GM23338 (cell line): Measurements from ENCODE around the gene SCFD2. TPM values are rescaled to one million over a fixed set of nuclear protein-coding genes. Genes with fewer than 3 reads are reported as not detected.

Experiments
- ATAC-seq: fragments of 200-7000 bp; cut with Tn5 transposase; 3 replicates; pipeline ENCODE4 v1.9.1; 2020
- DNase-seq: peaks from one replicate; pipeline ENCODE4 v3.0.0-alpha.2; 2015; ENCODE audit warnings: low spot score
- H2AFZ ChIP-seq: fragments of 200-600 bp; sonication (generic); 2 replicates; pipeline ENCODE4 v1.8.0; 2016; ENCODE audit warnings: antibody characterized with exemption, mild to moderate bottlenecking, moderate library complexity
- H3F3A ChIP-seq: fragments of 200-600 bp; sonication (generic); replicated peaks from 2 replicates; pipeline ENCODE4 v1.8.0; 2017; ENCODE audit warnings: antibody characterized with exemption, mixed run types, low read depth
- H3K27ac ChIP-seq: fragments of 200-600 bp; sonication (generic); 2 replicates; pipeline ENCODE4 v1.6.1; 2016; ENCODE audit warnings: low read depth
- H3K27me3 ChIP-seq: fragments of 200-600 bp; sonication (generic); 2 replicates; pipeline ENCODE4 v1.8.0; 2016; ENCODE audit warnings: mild to moderate bottlenecking, mixed run types, moderate library complexity; ENCODE audit not compliant: insufficient read depth
- H3K36me3 ChIP-seq: fragments of 200-600 bp; sonication (generic); 2 replicates; pipeline ENCODE4 v1.8.0; 2016; ENCODE audit warnings: mild to moderate bottlenecking; ENCODE audit not compliant: insufficient read depth
- H3K4me1 ChIP-seq: fragments of 200-600 bp; sonication (generic); 2 replicates; pipeline ENCODE4 v1.8.0; 2016; ENCODE audit warnings: mild to moderate bottlenecking, moderate library complexity; ENCODE audit not compliant: insufficient read depth
- H3K4me2 ChIP-seq: fragments of 200-600 bp; sonication (generic); 2 replicates; pipeline ENCODE4 v1.7.1; 2017; ENCODE audit warnings: mixed run types
- H3K4me3 ChIP-seq: fragments of 200-600 bp; sonication (generic); 2 replicates; pipeline ENCODE4 v1.6.1; 2016; ENCODE audit warnings: mixed run types
- H3K79me2 ChIP-seq: fragments of 200-600 bp; sonication (generic); replicated peaks from 2 replicates; pipeline ENCODE4 v1.8.0; 2017; ENCODE audit warnings: mild to moderate bottlenecking; ENCODE audit not compliant: insufficient read depth
- H3K9me2 ChIP-seq: fragments of 200-600 bp; sonication (generic); 2 replicates; pipeline ENCODE4 v1.8.0; 2017; ENCODE audit not compliant: insufficient read depth
- H4K20me1 ChIP-seq: fragments of 200-600 bp; sonication (generic); replicated peaks from 2 replicates; pipeline ENCODE4 v1.8.0; 2017; ENCODE audit warnings: mild to moderate bottlenecking; ENCODE audit not compliant: insufficient read depth
- H3K27ac Mint-ChIP-seq: 2 replicates; pipeline ENCODE4 v1.8.0; 2020; ENCODE audit warnings: inconsistent platforms, mild to moderate bottlenecking, moderate library complexity, mixed read lengths
- H3K27me3 Mint-ChIP-seq: 3 replicates; pipeline ENCODE4 v1.8.0; 2022; ENCODE audit warnings: low read depth, mild to moderate bottlenecking, moderate library complexity, mixed read lengths, inconsistent platforms; ENCODE audit not compliant: insufficient read depth, poor library complexity
- H3K36me3 Mint-ChIP-seq: 3 replicates; pipeline ENCODE4 v1.8.0; 2021; ENCODE audit warnings: low read depth, mild to moderate bottlenecking, inconsistent platforms, moderate library complexity, mixed read lengths
- H3K4me1 Mint-ChIP-seq: 3 replicates; pipeline ENCODE4 v1.8.0; 2020; ENCODE audit warnings: mild to moderate bottlenecking, inconsistent platforms, mixed read lengths
- H3K4me3 Mint-ChIP-seq: 3 replicates; pipeline ENCODE4 v1.8.0; 2021; ENCODE audit warnings: moderate library complexity, mild to moderate bottlenecking, inconsistent platforms, mixed read lengths
- H3K9me3 Mint-ChIP-seq: 3 replicates; pipeline ENCODE4 v1.8.0; 2020; ENCODE audit warnings: moderate library complexity, mild to moderate bottlenecking, inconsistent platforms, mixed read lengths
- EZH2phosphoT487 ChIP-seq: fragments of 200-600 bp; sonication (generic); IDR thresholded peaks from one replicate; pipeline ENCODE4 v1.8.1; 2018; ENCODE audit warnings: antibody characterized with exemption; ENCODE audit not compliant: unreplicated experiment
- JUNB ChIP-seq: IDR thresholded peaks from one replicate; pipeline ENCODE4 v1.6.1; 2016; ENCODE audit warnings: antibody characterized with exemption; ENCODE audit not compliant: unreplicated experiment
- ZNF331 ChIP-seq: fragments of 250-450 bp; sonication (Bioruptor Pico); IDR thresholded peaks from 2 replicates; pipeline ENCODE4 v1.5.0; 2020; ENCODE audit warnings: low read depth, mild to moderate bottlenecking, moderate library complexity
- polyA plus RNA-seq: library from polyadenylated mRNA; unstranded; fragments of >200 nt; fragmentation: Nextera tagmentation; extraction: Ambion mirVana; gene quantifications from 2 replicates; pipeline ENCODE4 v1.2.1, GENCODE V29; 2016
- total RNA-seq: library from RNA; depleted of rRNA; stranded (reverse); fragments of >200 nt; shearing (Covaris generic); gene quantifications from 2 replicates; pipeline ENCODE4 v1.2.3, GENCODE V29; 2014
- TF ChIP-seq, protein P1 (sequence below): fragments of 250-450 bp; sonication (Bioruptor Pico); IDR thresholded peaks from 2 replicates; pipeline ENCODE4 v1.5.0; 2020; ENCODE audit warnings: mild to moderate bottlenecking, moderate library complexity
- TF ChIP-seq, protein P2 (sequence below): IDR thresholded peaks from 2 replicates; pipeline ENCODE4 v1.6.1; 2016; ENCODE audit warnings: antibody characterized with exemption

Gene SCFD2
- total and polyA plus RNA-seq, 2 experiments from 2014 or later, result 5.7 to 17.5 TPM

DNA sequence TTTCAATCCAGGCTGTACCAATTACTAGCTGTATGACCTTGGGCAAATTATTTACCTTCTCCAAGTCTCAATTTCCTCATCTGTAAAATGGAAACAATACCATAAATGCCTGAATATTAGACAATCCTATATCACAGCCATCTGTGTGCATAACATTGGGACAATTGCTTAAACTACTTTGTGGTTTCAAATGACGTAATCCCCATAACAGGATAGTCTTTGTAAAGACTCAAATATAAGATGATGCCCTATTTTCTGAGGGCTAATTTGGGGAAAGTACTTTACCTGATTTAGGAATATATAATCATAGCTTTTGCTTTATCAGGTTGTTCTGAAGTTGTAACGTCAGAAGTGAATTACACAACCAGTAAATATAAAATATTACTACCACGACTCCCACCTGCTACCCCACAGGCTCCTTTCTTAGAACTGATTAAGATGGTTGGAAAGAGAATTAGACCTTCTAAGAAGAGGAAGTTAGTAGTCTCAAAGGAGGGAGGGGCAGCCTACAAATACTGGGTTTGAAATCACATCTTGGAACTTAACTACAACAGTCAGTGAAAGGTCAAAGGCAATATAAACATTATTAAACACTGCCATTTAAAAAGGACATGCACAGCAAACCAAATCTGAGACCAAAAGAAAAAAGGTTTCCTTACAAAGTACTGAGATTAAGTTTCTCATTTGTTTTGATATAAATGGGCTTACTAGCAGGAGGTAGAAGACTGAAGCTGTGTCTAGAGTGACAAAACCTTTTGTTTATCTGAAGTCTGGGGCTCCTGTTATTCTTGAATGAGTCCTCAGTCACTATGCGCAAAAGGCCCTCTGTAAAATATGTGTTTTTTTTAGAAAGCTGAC lies 215.0 kb downstream of the SCFD2 start (continued):
- TF ChIP-seq, protein P1, sequence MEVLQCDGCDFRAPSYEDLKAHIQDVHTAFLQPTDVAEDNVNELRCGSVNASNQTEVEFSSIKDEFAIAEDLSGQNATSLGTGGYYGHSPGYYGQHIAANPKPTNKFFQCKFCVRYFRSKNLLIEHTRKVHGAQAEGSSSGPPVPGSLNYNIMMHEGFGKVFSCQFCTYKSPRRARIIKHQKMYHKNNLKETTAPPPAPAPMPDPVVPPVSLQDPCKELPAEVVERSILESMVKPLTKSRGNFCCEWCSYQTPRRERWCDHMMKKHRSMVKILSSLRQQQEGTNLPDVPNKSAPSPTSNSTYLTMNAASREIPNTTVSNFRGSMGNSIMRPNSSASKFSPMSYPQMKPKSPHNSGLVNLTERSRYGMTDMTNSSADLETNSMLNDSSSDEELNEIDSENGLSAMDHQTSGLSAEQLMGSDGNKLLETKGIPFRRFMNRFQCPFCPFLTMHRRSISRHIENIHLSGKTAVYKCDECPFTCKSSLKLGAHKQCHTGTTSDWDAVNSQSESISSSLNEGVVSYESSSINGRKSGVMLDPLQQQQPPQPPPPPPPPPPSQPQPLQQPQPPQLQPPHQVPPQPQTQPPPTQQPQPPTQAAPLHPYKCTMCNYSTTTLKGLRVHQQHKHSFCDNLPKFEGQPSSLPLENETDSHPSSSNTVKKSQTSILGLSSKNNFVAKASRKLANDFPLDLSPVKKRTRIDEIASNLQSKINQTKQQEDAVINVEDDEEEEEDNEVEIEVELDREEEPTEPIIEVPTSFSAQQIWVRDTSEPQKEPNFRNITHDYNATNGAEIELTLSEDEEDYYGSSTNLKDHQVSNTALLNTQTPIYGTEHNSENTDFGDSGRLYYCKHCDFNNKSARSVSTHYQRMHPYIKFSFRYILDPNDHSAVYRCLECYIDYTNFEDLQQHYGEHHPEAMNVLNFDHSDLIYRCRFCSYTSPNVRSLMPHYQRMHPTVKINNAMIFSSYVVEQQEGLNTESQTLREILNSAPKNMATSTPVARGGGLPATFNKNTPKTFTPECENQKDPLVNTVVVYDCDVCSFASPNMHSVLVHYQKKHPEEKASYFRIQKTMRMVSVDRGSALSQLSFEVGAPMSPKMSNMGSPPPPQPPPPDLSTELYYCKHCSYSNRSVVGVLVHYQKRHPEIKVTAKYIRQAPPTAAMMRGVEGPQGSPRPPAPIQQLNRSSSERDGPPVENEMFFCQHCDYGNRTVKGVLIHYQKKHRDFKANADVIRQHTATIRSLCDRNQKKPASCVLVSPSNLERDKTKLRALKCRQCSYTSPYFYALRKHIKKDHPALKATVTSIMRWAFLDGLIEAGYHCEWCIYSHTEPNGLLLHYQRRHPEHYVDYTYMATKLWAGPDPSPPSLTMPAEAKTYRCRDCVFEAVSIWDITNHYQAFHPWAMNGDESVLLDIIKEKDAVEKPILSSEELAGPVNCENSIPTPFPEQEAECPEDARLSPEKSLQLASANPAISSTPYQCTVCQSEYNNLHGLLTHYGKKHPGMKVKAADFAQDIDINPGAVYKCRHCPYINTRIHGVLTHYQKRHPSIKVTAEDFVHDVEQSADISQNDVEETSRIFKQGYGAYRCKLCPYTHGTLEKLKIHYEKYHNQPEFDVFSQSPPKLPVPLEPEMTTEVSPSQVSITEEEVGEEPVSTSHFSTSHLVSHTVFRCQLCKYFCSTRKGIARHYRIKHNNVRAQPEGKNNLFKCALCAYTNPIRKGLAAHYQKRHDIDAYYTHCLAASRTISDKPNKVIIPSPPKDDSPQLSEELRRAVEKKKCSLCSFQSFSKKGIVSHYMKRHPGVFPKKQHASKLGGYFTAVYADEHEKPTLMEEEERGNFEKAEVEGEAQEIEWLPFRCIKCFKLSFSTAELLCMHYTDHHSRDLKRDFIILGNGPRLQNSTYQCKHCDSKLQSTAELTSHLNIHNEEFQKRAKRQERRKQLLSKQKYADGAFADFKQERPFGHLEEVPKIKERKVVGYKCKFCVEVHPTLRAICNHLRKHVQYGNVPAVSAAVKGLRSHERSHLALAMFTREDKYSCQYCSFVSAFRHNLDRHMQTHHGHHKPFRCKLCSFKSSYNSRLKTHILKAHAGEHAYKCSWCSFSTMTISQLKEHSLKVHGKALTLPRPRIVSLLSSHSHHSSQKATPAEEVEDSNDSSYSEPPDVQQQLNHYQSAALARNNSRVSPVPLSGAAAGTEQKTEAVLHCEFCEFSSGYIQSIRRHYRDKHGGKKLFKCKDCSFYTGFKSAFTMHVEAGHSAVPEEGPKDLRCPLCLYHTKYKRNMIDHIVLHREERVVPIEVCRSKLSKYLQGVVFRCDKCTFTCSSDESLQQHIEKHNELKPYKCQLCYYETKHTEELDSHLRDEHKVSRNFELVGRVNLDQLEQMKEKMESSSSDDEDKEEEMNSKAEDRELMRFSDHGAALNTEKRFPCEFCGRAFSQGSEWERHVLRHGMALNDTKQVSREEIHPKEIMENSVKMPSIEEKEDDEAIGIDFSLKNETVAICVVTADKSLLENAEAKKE, result no peak

DNA sequence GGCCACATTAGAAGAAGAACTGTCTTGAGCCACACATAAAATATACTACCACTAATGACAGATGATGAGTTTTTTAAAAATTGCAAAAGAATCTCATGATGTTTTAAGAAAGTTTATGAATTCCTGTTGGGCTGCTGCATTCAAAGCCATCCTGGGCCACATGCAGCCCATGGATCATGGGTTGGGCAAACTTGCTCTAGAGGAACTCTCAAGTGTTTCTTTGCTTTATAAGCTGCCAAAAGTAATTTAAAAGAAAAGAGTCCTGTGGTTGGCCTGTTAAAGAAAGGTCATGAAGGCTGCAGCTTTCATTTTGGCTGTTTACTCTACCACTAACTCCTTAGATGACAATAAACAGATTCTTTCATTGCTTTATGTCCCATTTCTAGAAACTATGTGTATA lies 218.2 kb downstream of the SCFD2 start:
- Histone ChIP-seq H3K27me3 (no peaks in the 10 kb centered on the region), H4K20me1 (no peaks in the 10 kb centered on the region), H3K27ac (no peak overlapping the region), H3F3A (no peaks in the 10 kb centered on the region), H3K4me2 (no peak overlapping the region), H3K79me2 (no peaks in the 10 kb centered on the region), H3K9me2 (0 out of 2 replicates have a peak, but pooled peaks cover 2% of the 10 kb centered on the region), H3K4me1 (no peaks in the 10 kb centered on the region), H3K4me3 (no peak overlapping the region), H2AFZ (no peak overlapping the region), H3K36me3 (no peaks in the 10 kb centered on the region)
- Mint-ChIP-seq H3K36me3 (no peaks in the 10 kb centered on the region), H3K9me3 (peaks cover 4% of the 10 kb centered on the region; the same call in 2 of the 3 replicates), H3K27ac (no peak overlapping the region), H3K27me3 (peaks cover 4% of the 10 kb centered on the region), H3K4me3 (no peak overlapping the region), H3K4me1 (peaks cover 2% of the 10 kb centered on the region; the same call in 2 of the 3 replicates)
- DNase-seq (no peak), ATAC-seq (no peak)
- no peak for TF ChIP-seq ZNF331
- TF ChIP-seq JUNB, result no peak
- TF ChIP-seq EZH2phosphoT487, result no peak
- TF ChIP-seq, protein P2, sequence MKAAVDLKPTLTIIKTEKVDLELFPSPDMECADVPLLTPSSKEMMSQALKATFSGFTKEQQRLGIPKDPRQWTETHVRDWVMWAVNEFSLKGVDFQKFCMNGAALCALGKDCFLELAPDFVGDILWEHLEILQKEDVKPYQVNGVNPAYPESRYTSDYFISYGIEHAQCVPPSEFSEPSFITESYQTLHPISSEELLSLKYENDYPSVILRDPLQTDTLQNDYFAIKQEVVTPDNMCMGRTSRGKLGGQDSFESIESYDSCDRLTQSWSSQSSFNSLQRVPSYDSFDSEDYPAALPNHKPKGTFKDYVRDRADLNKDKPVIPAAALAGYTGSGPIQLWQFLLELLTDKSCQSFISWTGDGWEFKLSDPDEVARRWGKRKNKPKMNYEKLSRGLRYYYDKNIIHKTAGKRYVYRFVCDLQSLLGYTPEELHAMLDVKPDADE, result no peak
